SK-N-SH (cell line): Measurements from ENCODE around the gene MRPL40.

Source experiments
- CTCF ChIP-seq: fragments of 200-600 bp; sonication (generic); IDR thresholded peaks from 2 replicates; pipeline ENCODE4 v1.6.1; 2017; ENCODE audit warnings: antibody characterized with exemption, mild to moderate bottlenecking, moderate library complexity
- EP300 ChIP-seq, 2 experiments: IDR thresholded peaks; 2 replicates each; pipeline versions ENCODE4 v1.4.0 to v1.6.1; 2012; ENCODE audit warnings: borderline replicate concordance in 1 of 2, low read depth in 1 of 2, low read length in 1 of 2
- MAX ChIP-seq: IDR thresholded peaks from 2 replicates; pipeline ENCODE4 v1.4.0; 2012; ENCODE audit warnings: low read depth
- NRF1 ChIP-seq: IDR thresholded peaks from 2 replicates; pipeline ENCODE4 v1.6.1; 2012; ENCODE audit warnings: low read depth, mild to moderate bottlenecking, low read length
- POLR2AphosphoS5 ChIP-seq: IDR thresholded peaks from 2 replicates; pipeline ENCODE4 v1.6.1; 2012; ENCODE audit warnings: low read depth, low read length
- REST ChIP-seq: IDR thresholded peaks from 2 replicates; pipeline ENCODE4 v1.6.1; 2012; ENCODE audit warnings: mild to moderate bottlenecking, low read depth, low read length, moderate library complexity
- RXRA ChIP-seq: IDR thresholded peaks from 2 replicates; pipeline ENCODE4 v1.4.0; 2012; ENCODE audit warnings: low read depth, mild to moderate bottlenecking, borderline replicate concordance
- SMC3 ChIP-seq: IDR thresholded peaks from 2 replicates; pipeline ENCODE4 v1.6.1; 2012; ENCODE audit warnings: low read depth, low read length, improper control_type of control experiment
- USF2 ChIP-seq: fragments of 150-350 bp; IDR thresholded peaks from 2 replicates; pipeline ENCODE4 v1.6.1; 2017; ENCODE audit warnings: antibody characterized with exemption, low read length, low read depth, borderline replicate concordance
- YY1 ChIP-seq: IDR thresholded peaks from 2 replicates; pipeline ENCODE4 v1.4.0; 2012; ENCODE audit warnings: low read depth, mild to moderate bottlenecking

- TF ChIP-seq YY1 (no peak), CTCF (no peak), RXRA (no peak), POLR2AphosphoS5 (no peak), MAX (no peak), REST (no peak), USF2 (no peak), EP300 (IDR thresholded peaks at IDR 0.05; ENCODE audit: borderline replicate concordance in 1 of 2, low read depth in 1 of 2, low read length in 1 of 2) (no peak), NRF1 (no peak), SMC3 (no peak)
These were observed 35.2 kb upstream of the MRPL40 start for GRCh38 chr22:19396934-19397733.
